NCI-H2107 treated with DMSO at 0.1 percent for 48 hours (cell line): ENCODE measurements around the gene GATA6.
"Not testable (repeated sequence)": the region's sequence is repeated elsewhere in the genome, so short reads cannot be mapped to it uniquely, and the experiment has no call there.

Experiments
- DNase-seq: peaks from one replicate; lab custom pipeline; 2025; ENCODE audit not compliant: unreplicated experiment; lab: John Stamatoyannopoulos, UW

The GATA6 gene

DNA sequence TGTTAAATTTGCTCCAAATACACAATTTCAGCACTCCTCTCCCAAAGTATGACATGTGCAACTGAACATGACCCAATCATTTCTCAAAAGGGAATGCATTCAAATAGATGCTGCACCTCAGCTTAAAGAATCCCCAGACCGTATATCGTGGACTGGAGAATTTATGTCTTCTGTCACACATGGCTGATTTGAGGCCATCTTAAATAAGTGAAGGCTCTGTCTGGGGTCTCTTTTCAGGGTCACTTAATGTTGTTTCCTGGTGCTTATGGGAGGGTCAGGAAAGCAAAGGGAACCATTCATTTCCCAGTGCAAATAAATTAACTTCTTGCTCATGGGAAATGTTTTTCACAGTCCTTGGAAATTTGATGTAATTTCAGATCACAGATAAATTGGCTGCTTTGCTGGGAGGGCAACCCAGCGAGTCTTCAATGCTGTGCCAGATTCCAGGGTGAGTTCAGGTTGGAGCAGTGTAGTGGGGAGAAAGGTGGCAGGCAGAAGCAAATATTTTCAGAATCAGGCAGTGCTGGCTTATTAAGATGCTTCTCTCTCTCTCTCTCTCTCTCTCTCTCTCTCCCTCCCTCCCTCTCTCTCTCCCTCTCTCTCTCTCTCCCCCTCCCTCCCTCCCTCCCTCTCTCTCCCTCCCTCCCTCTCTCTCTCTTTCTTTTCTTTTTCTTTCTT lies 34.3 kb downstream of the GATA6 start:
- no peak for DNase-seq

DNA sequence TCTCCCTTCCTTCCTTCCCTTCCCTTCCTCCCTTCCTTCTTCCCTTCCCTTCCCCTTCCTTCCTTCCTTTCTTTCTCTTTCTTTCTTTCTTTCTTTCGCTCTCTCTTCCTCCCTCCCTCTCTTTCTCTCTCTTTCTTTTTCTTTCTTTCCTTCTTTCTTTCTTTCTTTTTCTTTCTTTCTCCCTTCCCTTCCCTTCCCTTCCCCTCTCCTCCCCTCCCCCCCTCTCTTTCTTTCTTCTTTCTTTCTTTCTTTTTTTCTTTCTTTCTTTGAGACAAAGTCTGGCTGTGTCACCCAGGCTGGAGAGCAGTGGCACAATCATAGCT lies 34.8 kb downstream of the GATA6 start:
- DNase-seq, result no peak

DNA sequence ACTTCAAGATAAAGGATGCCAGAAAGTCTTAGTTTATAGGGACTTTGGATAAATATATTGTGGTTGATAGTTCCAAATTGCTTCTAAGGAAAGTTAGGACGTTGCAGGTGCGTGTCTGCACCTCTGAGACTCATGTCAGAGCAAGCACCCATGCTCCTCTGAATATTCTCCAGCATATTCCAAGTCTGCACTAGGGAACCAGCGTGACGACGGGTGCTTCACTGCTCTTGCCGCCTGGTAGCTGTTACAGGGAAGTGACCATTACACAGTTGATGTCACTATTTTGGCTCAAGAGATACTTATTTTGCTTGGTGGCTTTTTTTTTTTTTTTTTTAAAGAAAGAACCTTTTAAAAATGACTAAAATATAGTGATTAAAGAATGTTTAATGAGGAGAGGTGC lies 35.6 kb downstream of the GATA6 start:
- no peak for DNase-seq

DNA sequence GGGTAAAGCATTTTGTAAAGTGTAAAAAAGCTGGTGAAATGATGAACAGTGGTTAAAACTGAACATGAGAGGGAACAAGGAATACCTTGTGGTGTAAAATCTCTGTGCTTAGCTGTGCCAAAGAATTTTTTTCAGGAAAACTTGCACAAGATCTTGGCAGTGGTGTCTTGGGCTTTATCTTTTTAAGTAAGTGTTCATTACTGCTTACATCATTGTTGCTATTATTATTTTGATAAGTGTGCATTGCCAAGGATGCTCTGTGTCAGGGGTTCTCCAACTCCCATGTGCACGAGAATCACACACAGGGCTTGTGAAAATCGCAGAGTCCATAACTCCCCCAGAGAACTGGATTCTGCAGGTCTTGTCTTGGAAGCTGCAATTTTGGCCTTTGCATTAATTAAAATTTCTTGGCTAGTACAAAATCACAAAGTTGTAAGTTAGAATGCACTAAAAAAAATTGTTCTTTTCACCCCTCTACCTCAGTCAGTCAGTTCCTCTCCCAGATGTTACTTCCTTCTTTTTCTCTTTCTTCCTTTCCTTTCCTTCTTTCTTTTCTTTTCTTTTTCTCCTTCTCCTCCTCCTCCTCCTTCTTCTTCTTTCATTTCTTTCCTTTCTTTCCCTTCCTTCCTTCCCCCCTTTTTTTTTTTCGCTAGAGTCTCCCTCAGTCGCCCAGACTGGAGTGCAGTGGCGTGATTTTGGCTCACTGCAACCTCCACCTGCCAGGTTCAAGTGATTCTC lies 37.8 kb downstream of the GATA6 start:
- no peak for DNase-seq

DNA sequence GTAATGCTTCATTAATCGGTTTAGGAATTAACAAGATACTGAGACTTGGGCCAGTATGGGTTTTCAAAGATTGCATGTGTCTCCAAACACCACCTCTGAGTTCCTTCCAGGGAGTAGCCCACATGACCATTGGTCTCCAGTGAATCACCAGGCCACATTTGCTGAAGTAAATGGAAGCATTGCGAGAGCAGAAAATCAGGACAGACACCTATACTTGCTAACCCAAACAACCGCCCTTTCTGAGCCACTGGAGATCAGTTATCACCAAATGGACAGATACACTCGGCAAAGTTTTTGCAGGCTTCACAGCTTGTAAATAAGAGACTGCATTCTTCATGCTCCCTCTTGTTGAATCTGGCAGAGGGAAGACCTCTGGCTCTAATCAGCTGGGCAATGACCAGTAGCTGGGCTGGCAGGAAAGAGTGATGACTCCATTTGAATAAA lies 40.9 kb downstream of the GATA6 start:
- no peak for DNase-seq

DNA sequence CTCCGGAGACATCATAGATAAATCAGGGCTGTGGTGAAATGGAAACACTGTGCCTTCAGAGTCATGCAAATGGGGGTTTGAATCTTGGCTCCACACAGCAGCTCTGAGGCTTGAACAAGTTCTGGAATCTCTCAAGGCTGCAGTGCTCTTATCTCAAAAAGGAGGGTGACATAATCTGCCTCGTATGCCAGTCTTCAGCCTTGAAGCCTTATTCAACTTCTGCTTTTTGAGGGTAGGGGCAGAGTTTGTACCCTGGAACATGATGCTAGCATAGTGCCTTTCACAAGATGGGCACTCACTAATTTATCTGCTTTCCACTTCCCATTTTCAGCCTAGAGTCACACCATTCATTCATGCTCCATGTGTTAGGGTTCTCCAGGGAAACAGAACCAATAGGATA lies 42.3 kb downstream of the GATA6 start:
- no peak for DNase-seq

DNA sequence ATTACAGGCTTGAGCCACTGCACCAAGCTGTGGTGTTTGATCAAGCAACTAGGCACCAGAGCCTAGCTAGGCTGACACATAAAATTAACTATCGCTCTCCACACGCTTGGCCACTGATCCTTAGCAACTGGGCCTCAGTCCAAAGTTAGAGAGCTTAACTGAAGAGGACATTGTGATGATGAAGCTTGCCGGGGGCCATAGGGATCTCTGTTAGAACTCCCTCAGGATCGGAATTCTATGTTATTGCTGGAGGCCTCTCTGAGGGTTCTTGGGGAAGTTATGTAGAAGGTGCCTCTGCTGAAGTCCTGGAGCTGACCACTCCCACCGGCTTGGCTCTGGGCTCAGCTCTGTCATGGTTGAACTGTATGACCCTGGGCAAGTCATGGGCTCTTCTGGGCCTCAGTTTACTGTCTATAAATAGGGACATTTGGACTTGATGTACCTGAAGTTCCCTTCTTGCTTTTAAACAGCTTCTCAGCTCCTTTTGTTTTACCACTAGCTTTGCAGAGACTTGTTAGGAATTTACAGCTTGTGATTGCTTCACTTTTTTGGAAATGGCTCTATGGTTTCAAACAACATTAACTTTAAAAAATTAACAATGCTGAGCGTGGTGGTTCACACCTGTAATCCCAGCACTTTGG lies 44.1 kb downstream of the GATA6 start:
- no peak for DNase-seq

DNA sequence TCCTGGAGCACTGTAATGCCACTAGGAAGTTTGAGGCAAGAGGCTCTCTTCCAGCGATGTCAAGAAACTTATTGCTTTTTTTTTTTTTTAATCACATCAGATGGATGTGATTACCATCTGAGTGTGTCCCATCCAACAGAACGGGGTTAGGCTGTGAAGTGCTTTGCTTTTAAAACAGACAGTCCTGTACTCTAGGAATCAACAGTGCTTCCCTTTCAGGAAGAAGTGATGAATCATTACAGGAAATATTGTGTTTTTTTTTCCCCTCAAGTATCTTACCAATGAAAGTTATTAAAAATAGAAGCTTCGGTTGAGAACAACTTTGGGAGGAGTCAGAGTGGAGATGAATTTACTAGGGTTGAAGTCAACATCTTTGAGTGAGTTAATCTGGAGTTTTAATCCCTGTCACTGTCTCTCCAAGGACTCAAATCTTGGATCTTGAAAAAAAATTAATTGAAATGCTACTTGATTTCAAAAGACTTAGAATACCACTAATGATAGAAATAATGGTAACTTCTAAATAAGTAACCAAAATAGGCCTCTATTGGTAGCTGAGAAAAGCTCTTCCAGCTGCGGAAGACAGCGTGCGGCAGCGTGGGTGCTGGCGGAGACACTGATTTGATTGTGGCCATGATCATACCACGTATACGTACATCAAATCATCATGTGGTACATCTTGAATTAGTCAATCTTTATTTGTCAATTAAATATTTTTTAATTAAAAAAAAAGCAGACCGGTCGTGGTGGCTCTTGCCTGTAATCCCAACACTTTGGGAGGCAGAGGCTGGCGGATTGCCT lies 45.5 kb downstream of the GATA6 start:
- no peak for DNase-seq

DNA sequence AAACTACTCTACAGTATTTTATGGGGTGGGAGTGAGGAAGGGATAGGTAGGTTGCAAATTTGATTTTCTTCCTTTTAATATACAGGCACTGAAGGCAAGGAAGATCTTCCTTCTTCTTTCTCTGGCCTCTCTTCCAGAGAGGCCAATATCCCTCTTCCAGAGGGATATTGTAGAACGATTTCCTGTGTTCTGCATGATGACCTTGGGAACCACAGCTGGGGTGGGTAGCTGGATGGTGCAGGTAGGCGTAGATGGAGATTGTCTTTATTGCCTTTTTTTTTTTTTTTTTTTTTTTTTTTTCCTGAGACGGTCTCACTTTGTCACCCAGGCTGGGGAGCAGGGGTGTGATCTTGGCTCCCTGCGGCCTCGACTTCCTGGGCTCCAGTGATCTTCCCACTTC lies 49.4 kb downstream of the GATA6 start:
- DNase-seq, result no peak

DNA sequence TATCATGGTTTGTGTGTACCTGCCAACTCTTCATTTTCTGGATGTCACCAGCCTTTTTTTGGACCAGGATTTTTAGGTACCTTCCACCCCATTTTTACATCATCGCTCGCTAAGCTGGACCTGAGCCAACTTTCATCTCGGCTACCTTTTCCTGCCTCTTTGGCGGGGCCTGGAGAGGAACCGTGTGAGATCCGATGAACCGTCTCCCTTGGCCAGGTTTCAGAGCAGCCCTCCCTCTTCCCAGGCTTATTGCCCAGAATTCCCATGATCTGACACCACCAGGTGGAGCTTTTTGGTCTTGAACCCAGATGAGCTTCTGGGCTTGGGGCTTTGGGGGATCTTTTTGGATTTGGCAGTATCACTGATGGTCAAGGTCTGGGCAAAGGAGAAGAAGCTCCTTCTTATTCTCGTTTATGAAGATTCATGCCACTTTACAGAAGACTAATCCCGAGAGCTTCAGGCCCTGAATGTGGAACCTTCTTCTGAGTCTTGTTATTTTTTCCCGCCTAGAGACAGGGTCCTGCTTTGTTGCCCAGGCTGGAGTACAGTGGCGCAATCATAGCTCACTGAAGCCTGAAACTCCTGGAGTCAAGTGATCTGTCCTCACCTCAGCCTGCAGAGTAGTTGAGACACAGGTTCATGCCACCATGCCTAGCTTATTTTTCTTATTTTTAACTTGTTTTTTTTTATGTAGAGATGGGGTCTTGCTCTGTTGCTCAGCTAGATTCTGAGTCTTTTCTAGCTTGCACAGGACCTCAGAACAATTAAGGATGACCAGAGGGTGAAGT lies 50.4 kb downstream of the GATA6 start:
- no peak for DNase-seq

DNA sequence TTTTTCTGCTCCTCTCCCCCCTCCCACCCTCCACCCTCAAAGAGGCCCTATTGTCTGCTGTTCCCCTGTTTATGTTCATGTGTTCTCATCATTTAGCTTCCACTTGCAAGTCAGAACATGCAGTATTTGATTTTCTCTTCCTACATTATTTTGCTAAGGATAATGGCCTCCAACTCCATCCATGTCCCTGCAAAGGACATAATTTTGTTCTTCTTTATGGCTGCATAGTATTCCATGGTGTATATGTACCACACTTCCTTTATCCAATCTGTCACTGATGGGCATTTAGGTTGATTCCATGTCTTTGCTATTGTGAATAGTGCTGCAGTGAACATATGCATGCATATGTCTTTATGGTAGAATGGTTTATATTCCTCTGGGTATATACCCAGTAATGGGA lies 51.2 kb downstream of the GATA6 start:
- DNase-seq, result not testable (repeated sequence)

DNA sequence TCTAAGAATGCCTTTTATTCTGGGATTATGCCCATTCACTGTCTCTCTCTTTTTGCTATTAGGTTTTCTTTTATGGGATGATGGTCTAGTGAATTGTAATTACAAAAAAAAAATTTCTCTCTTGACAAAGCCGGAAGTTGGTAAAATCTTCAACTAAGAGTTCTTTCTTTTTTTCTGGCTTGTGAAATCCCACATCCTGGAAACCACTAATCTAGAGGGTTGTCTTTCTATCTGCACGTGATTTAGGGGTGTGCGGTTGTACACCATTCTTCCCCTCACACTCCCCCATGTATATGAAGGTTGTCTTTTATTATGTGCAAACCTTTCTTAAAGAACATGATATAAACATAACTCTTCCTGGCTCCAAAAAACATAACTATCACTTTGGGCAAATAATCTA lies 52.0 kb downstream of the GATA6 start:
- no peak for DNase-seq

DNA sequence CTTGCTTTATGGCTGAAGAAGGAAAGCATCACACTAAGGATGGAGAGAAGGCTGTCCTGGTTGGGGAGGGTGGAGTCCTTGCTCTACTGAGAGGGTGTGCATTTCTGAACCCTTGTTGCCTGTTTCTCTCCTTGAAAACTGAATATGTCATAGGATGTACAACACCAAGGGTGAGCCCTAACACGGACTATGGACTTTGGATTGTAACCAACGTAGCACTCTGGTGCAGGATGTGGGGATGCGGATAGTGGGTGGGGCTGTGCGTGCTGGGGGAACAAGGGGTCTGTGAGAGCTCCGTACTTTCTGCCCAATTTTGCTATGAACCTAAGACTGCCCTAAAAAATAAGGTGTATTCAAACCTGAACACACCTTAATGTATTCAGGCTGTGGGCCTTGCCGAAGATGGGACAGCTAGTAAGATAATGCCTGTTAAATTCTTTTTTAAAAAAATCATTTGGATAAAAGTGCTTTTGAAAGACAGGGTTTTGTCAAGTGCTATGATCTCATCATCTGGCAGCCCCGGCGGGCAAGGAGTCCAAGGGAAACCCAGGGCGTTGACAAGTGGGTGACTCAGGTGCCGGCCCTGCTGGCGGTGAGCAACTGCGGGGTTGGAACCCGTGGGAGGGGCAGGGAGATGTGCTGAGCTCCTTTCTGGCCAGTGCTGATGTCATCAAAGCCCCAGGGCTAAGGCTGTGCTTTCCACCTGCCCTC lies 54.0 kb downstream of the GATA6 start:
- DNase-seq, result no peak

DNA sequence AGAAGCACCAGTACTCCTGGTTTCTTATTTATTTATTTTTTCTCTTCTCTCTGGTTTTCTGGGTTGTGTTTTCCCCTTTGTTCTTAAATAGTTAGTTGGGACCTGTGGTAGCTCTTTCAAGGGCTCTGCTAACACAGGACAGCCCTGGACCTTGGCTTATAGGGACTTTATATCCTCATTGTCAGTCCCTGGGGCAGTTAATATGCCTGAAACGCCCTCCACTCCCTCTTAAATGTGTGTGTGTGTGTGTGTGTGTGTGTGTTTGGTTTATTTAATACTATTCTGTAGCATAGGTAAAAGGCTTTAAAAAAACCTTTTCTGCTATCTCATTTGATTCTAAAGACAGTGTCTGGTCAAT lies 54.6 kb downstream of the GATA6 start:
- DNase-seq, result no peak

DNA sequence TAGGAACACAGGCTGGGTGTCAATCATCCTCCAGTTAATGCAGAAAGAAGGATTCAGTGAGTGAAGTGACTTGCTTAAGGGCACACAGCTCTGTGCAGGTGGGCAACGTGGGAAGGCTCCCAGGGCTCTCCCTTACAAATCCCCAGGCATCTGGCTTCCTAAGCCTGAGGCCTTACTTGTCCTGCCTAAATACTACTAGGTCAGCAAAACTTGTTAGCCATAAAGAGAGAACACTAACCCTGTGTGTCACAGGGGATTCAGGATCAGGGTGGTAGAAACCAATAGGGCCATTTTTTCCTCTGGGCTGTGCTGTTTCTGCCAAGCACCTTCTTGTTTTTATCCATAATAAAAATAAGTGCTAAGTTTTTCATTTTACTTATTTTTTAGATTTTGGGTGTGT lies 55.0 kb downstream of the GATA6 start:
- no peak for DNase-seq

DNA sequence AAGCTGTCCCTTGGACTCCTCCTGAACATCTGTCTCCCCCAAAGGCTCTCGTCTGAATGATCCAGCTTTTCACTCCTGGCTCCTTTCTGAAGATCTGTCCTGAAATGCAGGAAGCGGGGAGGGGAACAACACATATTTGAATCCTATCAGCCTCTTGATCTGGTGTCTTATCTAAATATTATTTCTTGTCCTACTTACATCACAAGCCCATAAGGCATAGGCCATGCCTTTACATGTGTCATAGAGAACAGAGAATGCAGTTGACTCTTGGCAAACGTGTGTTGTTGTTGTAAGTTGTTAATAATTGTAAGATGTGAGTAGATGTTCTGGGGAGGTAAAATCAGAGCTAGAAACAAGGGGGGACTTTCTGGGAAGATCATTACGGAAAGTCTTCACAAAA lies 57.4 kb downstream of the GATA6 start:
- no peak for DNase-seq

DNA sequence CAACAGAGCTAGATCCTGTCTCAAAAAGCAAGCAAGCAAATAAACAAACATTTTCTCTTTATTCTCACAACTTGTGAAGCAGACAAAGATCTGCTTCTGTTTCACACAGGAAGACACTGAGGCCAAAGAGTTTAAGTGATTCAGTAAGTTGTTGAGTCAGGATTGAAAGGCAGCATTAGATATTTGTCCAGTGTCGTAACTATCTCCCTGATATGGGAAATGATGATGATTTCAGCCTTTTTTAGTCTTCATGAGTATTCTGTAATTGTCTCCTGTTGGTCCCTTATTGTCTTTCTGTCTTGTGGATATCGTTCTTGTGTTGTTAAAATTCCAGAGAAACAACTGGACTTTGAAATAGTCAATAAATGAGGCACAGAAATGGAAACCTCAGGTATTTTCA lies 59.6 kb downstream of the GATA6 start:
- no peak for DNase-seq

DNA sequence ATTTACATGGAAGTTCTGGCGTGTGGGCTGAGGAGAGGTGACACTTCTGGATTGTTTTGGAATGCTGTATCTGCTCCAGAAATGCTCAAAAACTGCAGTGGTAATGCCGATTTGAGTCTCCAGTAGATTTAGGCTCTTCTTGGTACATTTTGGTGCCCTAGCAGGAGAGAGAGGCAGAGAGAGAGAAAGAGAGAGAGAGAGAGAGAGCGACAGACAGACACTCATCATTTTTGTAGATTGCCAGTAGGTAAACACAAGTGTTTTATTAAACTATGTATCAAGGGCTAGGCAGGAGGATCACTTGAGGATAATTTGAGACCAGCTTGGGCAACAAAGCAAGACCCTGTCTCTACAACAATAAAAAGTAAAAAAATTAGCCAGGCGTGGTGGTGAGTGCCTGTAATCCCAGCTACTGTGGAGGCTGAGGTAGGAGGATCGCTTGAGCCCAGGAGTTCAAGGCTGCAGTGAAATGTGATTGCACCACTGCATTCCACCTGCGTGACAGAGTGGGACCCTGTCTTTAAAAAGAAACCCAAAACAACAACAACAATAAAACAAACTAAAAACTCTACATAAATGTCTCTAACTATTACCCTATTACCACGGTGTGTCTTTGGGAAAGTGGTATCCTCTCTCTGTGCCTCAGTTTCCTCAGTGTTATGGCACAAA lies 60.2 kb downstream of the GATA6 start:
- no peak for DNase-seq

DNA sequence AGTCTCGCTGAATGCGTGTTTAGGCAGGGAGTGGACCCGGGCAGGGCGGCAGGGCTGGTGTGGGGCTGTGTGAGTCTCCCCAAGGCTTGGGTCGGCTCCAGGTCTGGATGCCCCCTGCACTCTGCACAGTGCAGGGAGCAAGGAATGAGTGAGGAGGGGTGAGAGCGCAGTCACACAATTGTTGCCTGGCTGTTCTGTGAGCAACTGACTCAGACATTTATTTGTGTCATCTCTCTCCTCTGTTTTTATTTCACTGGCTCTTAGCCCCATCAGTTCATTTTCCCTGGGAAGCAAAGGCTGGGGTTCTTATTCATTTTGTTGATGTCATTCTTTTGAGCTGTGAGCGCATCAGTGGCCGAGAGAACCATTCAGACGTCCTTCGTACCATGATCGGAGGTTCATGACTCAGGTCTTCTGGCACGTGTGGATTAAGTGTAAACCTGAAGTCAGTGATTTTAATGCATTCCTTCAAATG lies 61.1 kb downstream of the GATA6 start:
- no peak for DNase-seq

DNA sequence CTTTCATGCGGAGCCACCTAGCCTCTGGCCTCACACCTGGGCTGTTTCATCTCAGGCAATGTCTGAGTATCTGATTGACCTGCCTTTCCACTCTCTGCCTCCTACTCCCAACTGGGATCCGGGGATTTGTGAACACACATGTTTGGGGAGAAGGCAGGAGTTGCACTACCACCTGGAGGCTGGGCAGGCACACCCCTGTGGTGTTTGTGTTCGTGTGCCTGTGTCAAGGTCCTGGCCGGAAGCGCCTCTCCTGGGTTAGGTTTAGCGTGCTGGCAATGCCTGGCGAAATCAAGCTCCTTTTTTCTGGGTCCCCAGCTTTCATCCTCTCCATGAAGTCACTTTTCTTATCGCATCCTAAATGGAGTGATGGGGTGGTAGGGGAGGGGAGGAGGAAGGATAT lies 63.9 kb downstream of the GATA6 start:
- DNase-seq, result no peak
